KMS-11 (cell line): ENCODE data around the gene ATE1.
A peak's percentile ranks its signal among the peaks of the same experiment; 100 is the strongest.
"Not testable (repeated sequence)": the region's sequence is repeated elsewhere in the genome, so short reads cannot be mapped to it uniquely, and the experiment has no call there.

Experiments
- H2AFZ ChIP-seq: fragments of 200-600 bp; sonication (generic); 2 replicates; pipeline ENCODE4 v1.6.1; 2016; ENCODE audit warnings: antibody characterized with exemption, mixed run types, low read depth
- H3K27ac ChIP-seq: fragments of 200-600 bp; sonication (generic); 2 replicates; pipeline ENCODE4 v1.6.1; 2016; ENCODE audit warnings: mild to moderate bottlenecking, mixed run types
- H3K27me3 ChIP-seq: fragments of 200-600 bp; sonication (generic); 2 replicates; pipeline ENCODE4 v1.6.1; 2017; ENCODE audit warnings: mild to moderate bottlenecking, low read depth, mixed run types, moderate library complexity; ENCODE audit not compliant: insufficient read depth
- H3K36me3 ChIP-seq: fragments of 200-600 bp; sonication (generic); 2 replicates; pipeline ENCODE4 v1.6.1; 2017; ENCODE audit warnings: mild to moderate bottlenecking, mixed run types; ENCODE audit not compliant: insufficient read depth
- H3K4me1 ChIP-seq: fragments of 200-600 bp; sonication (generic); 2 replicates; pipeline ENCODE4 v1.6.1; 2016; ENCODE audit warnings: mild to moderate bottlenecking, low read depth, mixed run types; ENCODE audit not compliant: poor library complexity, severe bottlenecking
- H3K4me2 ChIP-seq: fragments of 200-600 bp; sonication (generic); 2 replicates; pipeline ENCODE4 v1.7.0; 2016; ENCODE audit warnings: mild to moderate bottlenecking, mixed run types
- H3K4me3 ChIP-seq: fragments of 200-600 bp; sonication (generic); IDR thresholded peaks from 2 replicates; pipeline ENCODE4 v1.6.1; 2017; ENCODE audit warnings: low read depth, low read length, mixed read lengths; ENCODE audit not compliant: insufficient read depth
- H3K79me2 ChIP-seq: fragments of 200-600 bp; sonication (generic); 2 replicates; pipeline ENCODE4 v1.6.1; 2016; ENCODE audit warnings: low read depth, mixed run types; ENCODE audit not compliant: insufficient read depth
- H3K9ac ChIP-seq: fragments of 200-600 bp; sonication (generic); 2 replicates; pipeline ENCODE4 v1.6.1; 2016; ENCODE audit warnings: mild to moderate bottlenecking, mixed run types
- H4K20me1 ChIP-seq: fragments of 200-600 bp; sonication (generic); 2 replicates; pipeline ENCODE4 v1.6.1; 2016; ENCODE audit warnings: mild to moderate bottlenecking, mixed run types; ENCODE audit not compliant: insufficient read depth
- TF ChIP-seq, protein P1 (sequence below): fragments of 200-600 bp; sonication (generic); conservative IDR thresholded peaks from 2 replicates; pipeline ENCODE4 v1.6.1; 2017; ENCODE audit warnings: low read depth, mild to moderate bottlenecking, antibody characterized with exemption, low read length, moderate library complexity, mixed read lengths

Gene ATE1

DNA sequence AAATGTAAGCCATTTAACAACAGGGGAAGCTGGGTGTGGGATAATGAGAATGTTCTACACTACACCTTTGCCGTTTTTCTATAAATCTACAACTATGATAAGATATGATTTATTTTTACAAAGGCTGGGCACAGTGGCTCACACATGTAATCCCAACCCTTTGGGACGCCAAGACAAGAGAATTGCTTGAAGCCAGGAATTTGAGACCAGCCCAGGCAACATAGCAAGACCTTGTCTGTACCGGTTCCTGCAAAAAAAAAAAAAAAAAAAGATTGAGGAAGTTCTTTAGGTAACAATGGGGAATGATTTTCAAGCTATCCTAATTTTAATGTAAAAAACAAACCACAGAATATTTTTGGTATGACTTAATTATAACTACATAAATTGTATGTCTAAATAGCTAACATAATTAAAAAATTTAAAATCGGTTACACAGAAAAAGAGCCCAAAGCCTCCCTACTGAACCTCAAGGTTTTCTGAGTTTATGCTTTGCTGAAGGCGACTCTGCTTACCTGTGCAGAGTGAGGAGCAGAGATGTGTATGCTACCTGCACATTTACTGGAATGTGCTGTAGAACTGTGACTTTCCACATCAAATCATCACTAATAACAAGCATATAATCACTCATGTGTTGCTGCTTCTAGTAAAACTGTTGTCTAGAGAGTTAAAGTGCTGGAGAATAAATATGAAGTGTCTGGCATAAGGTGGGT is 163.4 kb downstream of the ATE1 start:
- no peak overlapping the region for H2AFZ ChIP-seq
- TF ChIP-seq, protein P1, sequence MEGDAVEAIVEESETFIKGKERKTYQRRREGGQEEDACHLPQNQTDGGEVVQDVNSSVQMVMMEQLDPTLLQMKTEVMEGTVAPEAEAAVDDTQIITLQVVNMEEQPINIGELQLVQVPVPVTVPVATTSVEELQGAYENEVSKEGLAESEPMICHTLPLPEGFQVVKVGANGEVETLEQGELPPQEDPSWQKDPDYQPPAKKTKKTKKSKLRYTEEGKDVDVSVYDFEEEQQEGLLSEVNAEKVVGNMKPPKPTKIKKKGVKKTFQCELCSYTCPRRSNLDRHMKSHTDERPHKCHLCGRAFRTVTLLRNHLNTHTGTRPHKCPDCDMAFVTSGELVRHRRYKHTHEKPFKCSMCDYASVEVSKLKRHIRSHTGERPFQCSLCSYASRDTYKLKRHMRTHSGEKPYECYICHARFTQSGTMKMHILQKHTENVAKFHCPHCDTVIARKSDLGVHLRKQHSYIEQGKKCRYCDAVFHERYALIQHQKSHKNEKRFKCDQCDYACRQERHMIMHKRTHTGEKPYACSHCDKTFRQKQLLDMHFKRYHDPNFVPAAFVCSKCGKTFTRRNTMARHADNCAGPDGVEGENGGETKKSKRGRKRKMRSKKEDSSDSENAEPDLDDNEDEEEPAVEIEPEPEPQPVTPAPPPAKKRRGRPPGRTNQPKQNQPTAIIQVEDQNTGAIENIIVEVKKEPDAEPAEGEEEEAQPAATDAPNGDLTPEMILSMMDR: no peak
- H3K4me2 ChIP-seq: no peak overlapping the region
- no peak overlapping the region for H3K9ac ChIP-seq
- no peaks in the 10 kb centered on the region for H3K79me2 ChIP-seq
- H4K20me1 ChIP-seq: no peaks in the 10 kb centered on the region
- no peaks in the 10 kb centered on the region for H3K4me1 ChIP-seq
- no peaks in the 10 kb centered on the region for H3K27me3 ChIP-seq
- no peak overlapping the region for H3K4me3 ChIP-seq
- H3K36me3 ChIP-seq: no peaks in the 10 kb centered on the region
- no peak overlapping the region for H3K27ac ChIP-seq

DNA sequence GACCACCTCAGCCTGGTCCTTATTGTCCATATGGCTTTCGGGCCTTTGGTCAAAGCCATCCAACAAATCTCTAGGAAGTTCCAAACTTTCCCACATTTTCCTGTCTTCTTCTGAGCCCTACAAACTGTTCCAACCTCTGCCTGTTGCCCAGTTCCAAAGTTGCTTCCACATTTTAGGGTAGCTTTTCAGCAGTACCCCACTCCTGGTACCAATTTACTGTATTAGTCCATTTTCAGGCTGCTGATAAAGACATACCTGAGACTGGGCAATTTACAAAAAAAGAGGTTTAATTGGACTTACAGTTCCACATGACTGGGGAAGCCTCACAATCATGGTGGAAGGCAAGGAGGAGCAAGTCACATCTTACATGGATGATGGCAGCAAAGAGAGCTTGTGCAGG is 170.6 kb downstream of the ATE1 start:
- not testable (repeated sequence) for H3K27ac ChIP-seq, H3K4me1 ChIP-seq, H3K36me3 ChIP-seq, H3K4me3 ChIP-seq, H4K20me1 ChIP-seq, H3K27me3 ChIP-seq, H2AFZ ChIP-seq, H3K79me2 ChIP-seq, H3K9ac ChIP-seq, H3K4me2 ChIP-seq

DNA sequence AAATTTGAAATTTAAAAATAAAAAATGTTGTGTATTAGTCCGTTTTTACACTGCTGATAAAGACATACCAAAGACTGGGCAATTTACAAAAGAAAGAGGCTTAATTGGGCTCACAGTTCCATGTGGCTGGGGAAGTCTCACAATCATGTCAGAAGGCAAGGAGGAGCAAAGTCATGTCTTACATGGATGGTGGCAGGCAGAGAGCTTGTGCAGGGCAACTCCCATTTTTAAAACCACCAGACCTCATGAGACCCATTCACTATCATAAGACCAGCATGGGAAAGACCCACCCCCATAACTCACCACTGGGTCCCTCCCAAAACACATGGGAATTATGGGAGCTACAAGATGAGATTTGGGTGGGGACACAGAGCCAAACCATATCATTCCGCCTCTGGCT is 172.3 kb downstream of the ATE1 start:
- H4K20me1 ChIP-seq, H3K4me3 ChIP-seq, H3K27me3 ChIP-seq, H3K4me1 ChIP-seq, H3K27ac ChIP-seq, H3K9ac ChIP-seq, H3K36me3 ChIP-seq, H2AFZ ChIP-seq, H3K79me2 ChIP-seq, H3K4me2 ChIP-seq: not testable (repeated sequence)

DNA sequence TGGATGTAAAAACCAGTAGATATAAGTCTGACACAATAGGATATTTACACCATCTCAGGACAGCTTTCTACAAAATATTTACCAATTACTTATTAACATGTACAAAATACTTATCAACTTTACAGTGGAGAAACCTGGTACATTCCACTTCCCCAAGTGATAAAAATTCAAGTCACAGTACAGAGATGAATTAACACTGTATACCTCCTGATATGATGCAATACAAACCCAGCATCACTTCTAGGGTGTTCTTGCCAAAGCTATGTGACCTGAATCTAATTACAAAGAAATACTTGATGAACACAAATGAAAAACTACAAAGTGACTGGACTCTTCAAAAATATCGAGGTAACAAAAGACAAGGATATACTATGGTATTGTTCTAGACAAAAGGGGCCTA is 173.2 kb downstream of the ATE1 start:
- TF ChIP-seq, protein P1: no peak
- no peaks in the 10 kb centered on the region for H3K4me1 ChIP-seq
- H4K20me1 ChIP-seq: no peaks in the 10 kb centered on the region
- no peaks in the 10 kb centered on the region for H3K79me2 ChIP-seq
- H3K36me3 ChIP-seq: no peaks in the 10 kb centered on the region
- no peak overlapping the region for H2AFZ ChIP-seq
- H3K9ac ChIP-seq: no peak overlapping the region
- H3K4me2 ChIP-seq: no peak overlapping the region
- no peak overlapping the region for H3K27ac ChIP-seq
- no peak overlapping the region for H3K4me3 ChIP-seq
- no peaks in the 10 kb centered on the region for H3K27me3 ChIP-seq

DNA sequence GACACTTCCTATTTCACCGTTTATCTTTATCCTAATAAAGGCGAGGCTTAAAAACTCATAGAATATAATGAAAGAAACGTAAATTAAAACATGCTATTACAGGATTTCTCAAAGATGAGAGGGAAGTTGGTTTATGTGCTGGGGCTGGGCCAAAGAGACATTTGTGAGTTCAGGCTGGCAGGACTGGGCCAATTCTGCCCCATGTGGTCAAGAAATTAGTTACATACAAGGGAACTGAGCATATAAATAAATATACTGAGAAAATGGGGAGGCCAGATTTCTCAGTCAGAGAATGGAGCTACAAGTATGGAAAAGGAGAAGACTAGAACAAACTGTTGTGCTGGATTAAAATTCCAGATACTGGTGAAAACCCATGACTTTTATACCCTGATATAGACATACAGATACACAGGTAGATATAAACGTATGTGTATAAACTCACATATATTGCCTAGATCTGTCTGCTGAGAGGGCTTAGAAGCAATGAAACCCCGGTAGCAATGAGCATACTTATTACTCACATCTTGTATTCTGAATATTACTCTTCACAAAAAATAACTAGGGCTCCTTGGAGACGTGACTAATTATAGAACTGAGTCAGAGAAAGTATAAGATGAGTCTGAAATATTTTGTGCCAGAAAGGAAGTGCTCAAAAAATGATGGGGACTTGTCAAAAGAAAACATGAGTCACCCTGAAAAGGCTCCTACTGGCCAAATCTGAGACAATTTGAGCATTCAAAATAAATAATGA is 173.9 kb downstream of the ATE1 start:
- TF ChIP-seq, protein P1: peak; percentile 55
- H3K4me3 ChIP-seq: no peak overlapping the region
- no peaks in the 10 kb centered on the region for H4K20me1 ChIP-seq
- H3K9ac ChIP-seq: no peak overlapping the region
- H3K4me1 ChIP-seq: no peaks in the 10 kb centered on the region
- H3K79me2 ChIP-seq: no peaks in the 10 kb centered on the region
- no peak overlapping the region for H2AFZ ChIP-seq
- H3K4me2 ChIP-seq: no peak overlapping the region
- no peaks in the 10 kb centered on the region for H3K36me3 ChIP-seq
- H3K27me3 ChIP-seq: no peaks in the 10 kb centered on the region
- no peak overlapping the region for H3K27ac ChIP-seq
